Midbrain (tissue), 1 donor: ENCODE results near the gene ZNF658.
"Not testable (repeated sequence)": the region's sequence is repeated elsewhere in the genome, so short reads cannot be mapped to it uniquely, and the experiment has no call there.

ENCODE experiments used
- DNase-seq: peaks from one replicate; lab custom pipeline; 2025; lab: John Stamatoyannopoulos, UW

The ZNF658 gene

DNA sequence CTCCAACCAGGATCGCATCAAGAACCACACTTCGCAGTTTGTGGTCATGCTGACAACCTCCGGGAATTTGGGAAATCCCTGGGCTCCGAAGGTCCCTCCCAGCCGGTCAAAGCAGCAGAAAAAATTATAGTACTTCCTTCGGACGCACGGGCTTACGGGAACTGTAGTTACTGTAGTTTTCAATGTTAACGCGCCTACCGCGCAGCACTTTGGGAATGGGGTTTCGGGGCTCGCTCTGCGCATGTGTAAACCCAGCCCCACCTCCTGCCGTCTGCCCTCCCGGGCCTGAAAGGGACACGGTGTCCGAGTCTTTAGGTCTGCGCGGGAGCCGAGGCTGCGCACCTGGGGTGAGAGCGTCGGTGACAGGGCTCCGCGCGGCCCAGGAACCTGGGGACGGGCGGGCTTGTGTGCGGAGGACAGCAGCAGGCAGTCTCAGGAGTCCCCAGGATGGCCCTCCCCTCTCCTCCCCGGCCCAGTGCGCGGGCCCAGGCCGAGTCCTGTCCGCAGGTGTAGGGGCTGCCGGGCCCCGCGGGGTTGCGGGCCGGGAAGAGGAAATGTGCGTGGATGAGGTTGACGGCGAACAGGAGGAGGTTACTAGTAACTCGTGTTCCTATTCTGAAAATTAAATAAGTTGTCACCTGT is at the start of gene ZNF658:
Gene ZNF658, plus strand, starts transcription at position 236 of the 642 bp plus-strand sequence. CDS start 2,837 bp downstream, outside the sequence.
- not testable (repeated sequence) for DNase-seq

DNA sequence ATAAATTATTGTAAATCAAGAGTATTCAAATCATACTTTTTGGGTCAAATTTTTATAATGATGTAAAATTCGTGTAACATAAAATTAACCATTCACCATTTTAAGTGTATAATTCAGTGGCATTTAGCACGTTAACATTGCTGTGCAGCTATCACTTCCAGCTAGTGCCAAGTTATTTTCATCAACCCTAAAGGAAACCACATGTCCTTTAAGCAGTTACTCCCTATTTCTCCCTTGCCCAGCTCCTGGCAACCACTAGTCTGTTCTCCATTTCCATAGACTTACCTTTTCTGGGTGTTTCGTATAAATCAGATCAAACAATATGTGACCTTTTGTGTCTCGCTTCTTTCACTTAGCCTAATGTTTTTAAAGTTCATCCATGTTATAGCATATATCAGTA is 38.8 kb upstream of the ZNF658 start:
- DNase-seq = not testable (repeated sequence)

DNA sequence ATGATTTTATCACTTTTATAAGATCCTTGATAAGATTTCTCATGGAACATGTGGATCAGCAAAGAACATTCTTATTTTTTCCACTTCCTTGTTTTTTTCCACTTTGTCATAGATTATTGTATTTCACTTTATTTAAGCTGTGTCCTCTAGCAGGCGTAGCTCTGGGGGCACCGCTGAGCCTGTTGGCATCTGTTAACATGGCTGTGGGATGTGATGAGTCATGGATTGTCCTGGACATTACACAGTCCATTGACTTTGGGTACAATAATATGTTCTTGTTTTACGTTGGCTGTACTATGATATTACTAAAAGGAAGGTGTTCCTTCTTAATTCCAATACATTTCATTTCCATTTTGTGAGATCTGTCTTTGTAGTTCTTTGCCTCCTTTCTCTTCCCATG is 31.9 kb upstream of the ZNF658 start:
- DNase-seq = not testable (repeated sequence)

DNA sequence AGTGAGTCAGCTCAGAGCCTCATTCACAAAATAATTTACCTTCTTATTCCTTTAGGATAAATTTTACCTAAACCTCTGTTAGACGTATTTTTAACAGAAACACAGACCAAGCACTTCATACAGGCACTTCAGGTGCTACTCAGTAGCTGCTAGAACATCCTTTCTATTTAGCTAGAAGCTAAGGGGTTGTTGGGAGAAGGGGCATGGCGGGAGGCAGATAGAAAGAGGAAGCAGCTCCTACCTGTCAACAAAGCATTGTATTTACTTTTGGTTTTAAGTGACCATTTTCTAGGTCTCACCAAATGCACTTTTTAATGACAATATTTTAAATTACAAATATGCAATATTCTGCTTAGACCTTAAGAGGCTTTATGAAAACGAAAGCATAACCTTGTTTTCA is 19.9 kb upstream of the ZNF658 start:
- DNase-seq = not testable (repeated sequence)

DNA sequence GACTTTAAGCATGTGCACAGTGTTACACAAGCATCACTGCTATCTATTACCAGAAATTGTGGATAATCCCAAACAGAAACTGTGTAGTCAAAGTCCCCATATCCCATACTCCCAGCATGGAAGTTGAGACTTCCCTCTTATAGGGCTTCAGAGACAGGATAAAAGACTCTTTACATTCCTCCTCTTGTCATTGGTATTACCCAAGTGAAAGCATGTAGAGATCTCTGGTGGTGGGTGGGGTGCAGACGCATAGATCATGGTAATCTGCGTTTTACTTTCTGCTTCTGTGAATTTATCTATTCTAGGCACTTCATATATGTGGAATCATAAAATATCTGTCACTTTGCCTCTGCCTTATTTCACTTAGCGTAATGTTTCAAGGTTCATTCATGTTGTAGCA is 18.7 kb upstream of the ZNF658 start:
- not testable (repeated sequence) for DNase-seq

DNA sequence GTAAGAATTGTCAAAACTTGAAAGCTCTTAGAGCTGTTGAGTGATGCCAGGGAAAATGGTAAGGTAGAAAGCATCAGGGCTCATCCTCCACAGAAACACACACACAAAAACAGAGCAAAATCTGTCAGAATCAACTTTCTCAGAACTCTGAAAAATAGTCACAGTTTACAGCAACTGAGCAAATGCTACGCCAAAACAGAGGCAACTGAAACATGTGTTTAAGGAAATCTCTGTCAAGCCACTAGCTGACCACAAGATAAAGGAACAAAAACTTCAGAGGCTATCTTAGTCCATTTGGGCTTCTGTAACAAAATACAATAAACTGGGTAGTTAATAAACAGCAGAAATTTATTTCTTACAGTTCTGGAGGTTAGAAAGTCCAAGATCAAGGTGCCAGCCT is 10.2 kb upstream of the ZNF658 start:
- not testable (repeated sequence) for DNase-seq

DNA sequence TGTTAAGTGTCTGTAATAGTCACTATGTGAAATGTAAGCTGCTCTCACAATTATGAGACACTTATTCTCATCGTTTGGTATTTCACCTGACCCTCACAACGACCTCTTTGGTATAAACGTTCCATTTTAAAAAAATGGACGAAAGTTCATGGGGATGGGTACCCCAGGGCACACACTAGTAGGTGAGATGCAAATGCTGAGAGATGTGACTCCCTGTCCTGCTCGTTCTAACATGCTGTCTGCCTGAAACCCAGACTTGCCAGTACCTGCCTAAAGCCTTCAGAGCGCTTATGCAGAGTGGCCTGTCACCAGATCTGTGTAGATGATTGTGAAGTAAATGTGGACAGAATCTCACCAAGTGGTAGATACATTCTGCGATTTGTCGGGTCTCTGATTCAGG is 616 bp downstream of the ZNF658 start:
- not testable (repeated sequence) for DNase-seq

DNA sequence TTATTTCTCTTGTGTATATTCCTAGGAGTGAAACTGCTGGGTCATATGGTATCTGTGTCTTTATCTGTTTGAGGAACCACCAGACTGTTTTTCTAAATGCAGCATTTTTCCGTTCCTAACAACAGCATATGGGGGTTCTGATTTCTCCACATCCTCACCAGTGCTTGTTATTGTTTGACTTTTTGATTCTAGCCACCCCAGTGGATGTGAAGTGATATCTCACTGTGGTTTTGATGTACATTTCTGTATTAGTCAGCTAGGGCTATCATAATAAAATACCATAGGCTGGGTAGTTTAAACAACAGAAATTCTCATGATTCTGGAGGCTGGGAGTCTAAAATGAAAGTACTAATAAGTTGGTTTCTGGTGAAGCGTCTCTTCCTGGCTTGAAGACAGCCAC is 9.0 kb downstream of the ZNF658 start:
- DNase-seq = not testable (repeated sequence)

DNA sequence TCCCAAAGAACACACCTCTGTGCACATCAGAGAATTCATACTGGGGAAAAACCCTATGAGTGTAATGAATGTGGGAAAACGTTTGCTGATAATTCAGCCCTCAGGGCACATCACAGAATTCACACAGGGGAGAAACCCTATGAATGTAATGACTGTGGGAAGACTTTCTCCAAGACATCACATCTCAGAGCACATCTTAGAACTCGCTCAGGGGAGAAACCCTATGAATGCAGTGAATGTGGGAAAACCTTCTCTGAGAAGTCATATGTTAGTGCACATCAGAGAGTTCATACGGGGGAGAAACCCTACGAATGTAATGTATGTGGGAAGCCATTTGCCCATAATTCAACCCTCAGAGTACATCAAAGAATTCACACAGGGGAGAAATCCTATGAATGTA is 19.5 kb downstream of the ZNF658 start:
- DNase-seq = not testable (repeated sequence)

DNA sequence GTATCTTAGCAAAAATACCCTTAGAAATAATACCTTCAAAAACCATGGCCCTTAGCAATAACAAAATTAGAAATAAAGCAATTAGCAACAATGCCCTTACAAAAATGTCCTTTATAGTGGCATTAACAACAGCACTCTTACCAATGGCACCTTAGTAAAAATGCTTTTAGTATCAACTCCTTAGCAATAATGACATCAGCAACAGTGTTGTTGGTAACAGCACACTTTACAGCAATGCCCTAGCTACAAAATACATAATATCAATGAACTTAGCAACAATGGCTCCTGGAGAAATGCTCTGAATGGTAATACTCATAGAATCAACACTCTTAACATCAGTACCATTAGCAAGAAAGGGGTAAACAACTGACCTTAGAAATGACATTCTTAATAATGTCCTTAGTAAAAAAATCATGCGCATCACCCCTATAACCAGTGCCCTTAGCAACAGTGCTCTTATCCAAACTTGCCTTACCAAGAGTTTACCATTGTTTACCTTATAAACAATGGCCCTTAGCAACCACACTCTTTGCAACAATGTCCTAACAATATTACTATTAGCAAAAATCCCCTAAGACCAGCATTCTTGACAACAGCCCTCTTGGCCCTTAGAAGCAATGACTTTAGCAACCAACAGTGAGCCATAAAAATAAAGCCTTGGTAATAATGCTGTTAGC is 35.8 kb downstream of the ZNF658 start:
- DNase-seq = not testable (repeated sequence)

DNA sequence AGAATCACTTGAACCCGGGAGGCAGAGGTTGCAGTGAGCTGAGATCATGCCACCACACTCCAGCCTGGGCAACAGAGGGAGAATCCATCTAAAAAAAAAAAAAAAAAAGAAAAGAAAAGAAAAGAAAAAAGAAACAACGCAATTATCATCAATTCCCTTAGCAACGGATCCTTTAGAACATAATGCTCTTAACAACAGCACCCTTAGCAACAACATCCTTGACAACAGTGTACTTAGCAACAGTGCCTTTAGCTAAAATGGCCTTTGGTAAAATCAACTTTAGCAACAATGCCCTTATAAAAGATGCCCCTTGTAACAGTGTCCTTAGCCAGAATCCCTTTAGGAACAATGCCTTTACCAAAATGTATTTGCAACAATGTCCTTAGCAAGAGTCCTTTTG is 37.1 kb downstream of the ZNF658 start:
- DNase-seq = not testable (repeated sequence)

DNA sequence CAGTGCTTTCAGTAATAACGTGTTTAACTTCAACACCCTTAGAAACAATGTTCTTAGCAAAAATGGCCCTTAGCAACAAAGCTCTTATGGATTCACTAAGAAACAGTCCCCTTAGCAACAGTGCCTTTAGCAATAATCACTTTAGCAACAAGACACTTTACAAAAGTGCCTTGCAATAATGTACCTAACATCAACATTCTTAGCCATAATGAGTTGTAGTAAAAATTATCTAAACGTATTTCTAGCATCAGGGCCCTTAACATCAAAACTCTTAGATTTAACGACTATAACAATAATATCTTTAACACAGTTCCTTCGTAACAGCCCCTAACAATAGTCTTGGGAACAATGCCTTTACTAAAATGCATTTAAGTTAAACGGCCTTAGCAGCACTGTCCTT is 37.8 kb downstream of the ZNF658 start:
- DNase-seq = not testable (repeated sequence)

DNA sequence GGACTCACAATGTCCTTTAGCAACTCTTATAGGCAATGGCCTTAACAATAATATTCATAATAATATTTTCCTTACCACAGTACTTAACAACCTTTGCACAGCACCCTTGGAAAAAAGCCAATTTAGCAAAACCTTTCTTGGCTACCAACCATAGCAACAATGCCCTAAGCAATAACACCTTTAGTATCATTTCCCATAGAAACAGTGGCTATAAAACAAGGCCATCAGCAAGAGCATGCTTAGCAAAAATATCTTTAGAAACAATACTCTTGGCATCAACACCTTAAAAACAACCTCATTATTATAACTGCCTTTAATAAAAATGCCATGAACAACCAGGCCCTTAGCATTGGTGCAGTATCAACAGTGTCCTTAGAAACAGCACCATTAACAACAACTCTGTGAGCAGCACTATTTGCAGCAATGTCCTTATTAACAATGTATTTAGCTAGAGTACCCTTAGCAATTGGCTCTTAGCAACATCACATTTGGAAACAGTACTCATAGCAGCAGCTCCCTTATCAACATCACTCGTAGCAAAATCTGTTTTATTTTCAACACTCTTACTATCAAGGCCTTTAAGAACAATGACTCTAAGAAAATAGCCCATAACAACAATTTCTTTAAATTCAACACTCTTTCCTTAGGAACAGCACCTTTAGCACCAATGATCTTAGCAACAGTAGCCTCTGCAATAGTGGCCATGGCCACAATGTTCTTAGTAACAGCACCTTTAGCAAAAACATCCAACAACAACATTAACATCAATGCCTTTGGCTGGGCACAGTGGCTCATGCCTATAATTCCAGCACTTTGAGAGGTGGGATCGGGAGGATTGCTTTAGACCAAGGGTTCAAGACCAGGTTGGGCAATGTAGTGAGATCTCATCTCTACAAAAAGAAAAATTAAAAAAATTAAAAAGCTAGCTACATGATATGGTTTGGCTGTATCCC is 39.6 kb downstream of the ZNF658 start:
- not testable (repeated sequence) for DNase-seq

DNA sequence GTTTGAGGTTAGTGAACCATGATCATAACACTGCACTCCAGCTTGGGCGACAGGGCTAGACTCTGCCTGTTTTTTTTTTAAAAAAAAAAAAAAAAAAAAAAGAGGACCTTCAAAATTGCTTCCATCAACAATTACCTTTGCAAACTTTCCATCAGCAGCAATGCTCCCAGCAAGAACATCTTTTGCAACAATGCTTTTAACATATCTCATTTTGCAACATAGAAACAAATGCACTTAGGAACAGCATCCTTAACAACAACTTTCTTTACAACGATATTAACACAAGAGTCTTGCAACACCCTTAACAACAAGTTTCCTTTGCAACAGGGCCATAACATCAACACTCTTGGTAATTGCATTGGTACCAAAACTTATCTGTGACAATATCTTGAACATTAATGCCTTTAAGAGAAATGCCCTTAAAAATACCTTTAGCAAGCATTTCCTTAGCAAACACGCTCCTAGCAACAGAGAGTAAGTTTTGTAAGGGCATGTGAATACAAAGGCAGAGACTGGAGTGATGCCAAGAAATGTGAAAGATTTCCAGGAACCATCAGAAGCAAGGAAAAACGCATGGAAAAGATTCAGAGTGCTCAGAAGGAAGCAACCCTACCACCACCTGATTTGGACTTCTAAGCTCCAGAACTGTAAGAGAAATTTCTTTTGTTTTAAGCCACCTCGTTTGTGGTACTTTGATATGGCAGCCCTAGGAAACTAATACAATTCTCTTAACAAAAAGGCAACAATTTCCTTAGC is 42.1 kb downstream of the ZNF658 start:
- DNase-seq = not testable (repeated sequence)

DNA sequence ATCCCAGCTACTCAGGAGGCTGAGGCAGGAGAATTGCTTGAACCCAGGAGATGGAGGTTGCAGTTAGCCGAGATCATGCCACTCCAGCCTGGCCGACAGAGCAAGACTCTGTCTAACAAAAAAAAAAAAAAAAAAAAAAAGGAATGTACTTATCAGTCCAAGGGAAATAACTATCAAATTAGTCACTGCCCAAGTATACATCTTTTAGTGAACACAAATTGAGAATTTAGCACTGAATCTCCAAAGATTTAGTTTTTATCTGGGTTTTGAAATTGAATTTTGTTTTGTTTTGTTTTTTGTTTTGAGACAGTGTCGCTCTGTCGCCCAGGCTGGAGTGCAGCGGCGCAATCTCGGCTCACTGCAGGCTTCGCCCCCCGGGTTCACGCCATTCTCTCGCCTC is 52.1 kb downstream of the ZNF658 start:
- DNase-seq = not testable (repeated sequence)
